Sigmoid colon (tissue), 4 donors: ENCODE measurements around the gene HPS1.

Experiments used
- EP300 ChIP-seq, 4 donors: sonication (generic); formaldehyde crosslinking; IDR thresholded peaks; one replicate each; pipeline ENCODE4 v1.6.1; 2017; ENCODE audit warnings: antibody characterized with exemption in 4 of 4
- POLR2A ChIP-seq, 2 donors: fragments of 450-650 bp; IDR thresholded peaks; one replicate each; pipeline ENCODE4 v1.6.1; 2016; ENCODE audit warnings: antibody characterized with exemption in 2 of 2, mild to moderate bottlenecking in 2 of 2, moderate library complexity in 2 of 2
- POLR2AphosphoS5 ChIP-seq, 4 donors: sonication (generic); formaldehyde crosslinking; IDR thresholded peaks; one replicate each; pipeline ENCODE4 v1.6.1; 2017; ENCODE audit warnings: antibody characterized with exemption in 4 of 4
- TF ChIP-seq, protein P1 (sequence below), 4 experiments: fragments of 450-650 bp in 3 of 4; fragments of 200-600 bp in 1 of 4; IDR thresholded peaks; one replicate each; pipeline ENCODE4 v1.5.1; 2016 to 2019; ENCODE audit warnings: antibody characterized with exemption in 4 of 4, mild to moderate bottlenecking in 3 of 4, moderate library complexity in 2 of 4

DNA sequence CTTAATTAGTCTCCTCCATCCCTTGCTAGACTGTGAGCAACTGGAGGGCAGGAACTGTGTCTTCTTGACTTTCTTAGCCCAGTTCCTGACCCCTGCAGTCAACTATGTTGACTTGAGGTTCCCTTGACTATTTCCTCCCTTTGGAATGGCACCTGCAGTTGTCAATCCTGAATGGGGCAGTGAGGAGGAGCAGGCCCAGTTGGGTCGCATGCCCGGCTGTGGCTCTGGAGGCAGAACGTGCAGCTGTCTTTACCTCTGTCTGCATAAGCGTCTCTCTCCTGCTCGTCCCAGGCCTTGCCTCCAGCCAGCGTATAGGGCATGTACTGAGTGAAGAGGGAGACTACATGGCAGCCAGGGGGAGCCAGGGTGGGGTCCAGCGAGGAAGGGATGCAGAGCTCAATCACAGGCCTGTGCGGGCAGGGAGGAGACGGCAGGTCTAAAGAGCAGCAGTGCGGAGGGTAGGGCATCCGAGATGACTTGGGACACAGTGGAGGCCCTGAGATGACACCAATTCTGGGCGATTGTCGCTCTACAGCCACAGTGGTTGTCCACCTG is 58.6 kb downstream of the HPS1 start:
- TF ChIP-seq POLR2AphosphoS5 (IDR thresholded peaks at IDR 0.05) (no peak), EP300 (IDR thresholded peaks at IDR 0.05) (no peak), POLR2A (IDR thresholded peaks at IDR 0.05) (no peak)
- TF ChIP-seq, protein P1, sequence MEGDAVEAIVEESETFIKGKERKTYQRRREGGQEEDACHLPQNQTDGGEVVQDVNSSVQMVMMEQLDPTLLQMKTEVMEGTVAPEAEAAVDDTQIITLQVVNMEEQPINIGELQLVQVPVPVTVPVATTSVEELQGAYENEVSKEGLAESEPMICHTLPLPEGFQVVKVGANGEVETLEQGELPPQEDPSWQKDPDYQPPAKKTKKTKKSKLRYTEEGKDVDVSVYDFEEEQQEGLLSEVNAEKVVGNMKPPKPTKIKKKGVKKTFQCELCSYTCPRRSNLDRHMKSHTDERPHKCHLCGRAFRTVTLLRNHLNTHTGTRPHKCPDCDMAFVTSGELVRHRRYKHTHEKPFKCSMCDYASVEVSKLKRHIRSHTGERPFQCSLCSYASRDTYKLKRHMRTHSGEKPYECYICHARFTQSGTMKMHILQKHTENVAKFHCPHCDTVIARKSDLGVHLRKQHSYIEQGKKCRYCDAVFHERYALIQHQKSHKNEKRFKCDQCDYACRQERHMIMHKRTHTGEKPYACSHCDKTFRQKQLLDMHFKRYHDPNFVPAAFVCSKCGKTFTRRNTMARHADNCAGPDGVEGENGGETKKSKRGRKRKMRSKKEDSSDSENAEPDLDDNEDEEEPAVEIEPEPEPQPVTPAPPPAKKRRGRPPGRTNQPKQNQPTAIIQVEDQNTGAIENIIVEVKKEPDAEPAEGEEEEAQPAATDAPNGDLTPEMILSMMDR (IDR thresholded peaks at IDR 0.05), result no peak
